ENCODE measurements around the gene PHF12.

The PHF12 gene

DNA sequence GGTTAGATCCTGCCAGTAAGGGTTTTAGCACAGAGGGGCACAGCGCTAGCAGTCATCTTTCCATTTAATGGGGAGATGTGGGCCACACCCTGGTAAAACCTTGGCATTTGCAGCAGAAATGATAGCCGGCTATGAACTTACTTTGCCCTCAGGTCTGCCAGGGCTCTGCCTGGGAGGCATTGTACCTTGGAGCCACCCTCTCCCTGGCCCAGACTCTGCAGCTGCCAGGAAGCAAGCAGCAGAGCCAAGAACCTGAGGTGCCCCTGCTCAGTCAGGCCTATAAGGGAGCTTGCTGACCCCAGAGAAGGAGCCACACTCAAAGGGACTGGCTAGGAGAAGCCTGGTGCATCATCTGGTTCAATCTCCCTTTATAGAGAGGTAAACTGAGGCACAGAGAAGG lies 23.7 kb upstream of the PHF12 start:
- DNase-seq, result no peak

DNA sequence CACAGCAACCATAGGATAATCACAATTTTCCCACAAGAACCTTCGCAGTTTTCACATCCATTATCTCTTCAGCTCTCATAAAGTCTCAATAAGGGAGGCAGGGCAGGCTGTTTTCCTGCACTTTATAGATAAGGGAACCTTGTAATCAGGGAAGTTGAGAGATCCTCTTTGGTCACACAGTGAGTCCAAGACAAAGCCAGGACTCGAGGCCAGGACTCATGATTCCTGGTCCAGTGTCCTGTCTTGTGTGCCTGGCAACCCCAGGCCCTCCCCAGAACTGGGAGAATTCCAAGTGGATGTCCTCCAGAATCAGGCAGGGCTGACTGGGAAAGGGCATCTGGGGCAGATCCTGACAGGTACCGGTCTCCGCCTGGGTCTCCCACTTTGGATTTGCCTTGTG lies 23.1 kb upstream of the PHF12 start:
- DNase-seq, result no peak

DNA sequence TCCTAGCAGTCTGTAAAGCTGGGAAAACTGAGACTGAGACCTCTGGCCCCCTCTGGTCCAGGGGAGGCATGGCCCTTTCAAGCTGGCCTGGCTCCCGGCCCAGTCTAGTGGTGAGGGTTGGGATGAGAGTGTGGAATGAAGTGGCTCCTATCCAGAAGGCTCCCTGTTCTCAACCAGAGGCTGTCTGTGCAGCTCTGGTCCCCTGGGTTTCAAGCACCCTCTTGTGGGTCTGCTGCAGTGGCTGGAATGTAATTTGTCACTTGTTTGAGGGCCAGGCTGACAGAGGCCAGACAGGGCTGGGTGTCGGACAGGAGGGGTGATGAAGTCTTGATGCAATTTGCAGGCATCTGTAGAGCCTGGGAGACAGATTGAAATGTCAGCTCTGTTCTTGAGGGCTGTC lies 22.1 kb upstream of the PHF12 start:
- no peak for DNase-seq

DNA sequence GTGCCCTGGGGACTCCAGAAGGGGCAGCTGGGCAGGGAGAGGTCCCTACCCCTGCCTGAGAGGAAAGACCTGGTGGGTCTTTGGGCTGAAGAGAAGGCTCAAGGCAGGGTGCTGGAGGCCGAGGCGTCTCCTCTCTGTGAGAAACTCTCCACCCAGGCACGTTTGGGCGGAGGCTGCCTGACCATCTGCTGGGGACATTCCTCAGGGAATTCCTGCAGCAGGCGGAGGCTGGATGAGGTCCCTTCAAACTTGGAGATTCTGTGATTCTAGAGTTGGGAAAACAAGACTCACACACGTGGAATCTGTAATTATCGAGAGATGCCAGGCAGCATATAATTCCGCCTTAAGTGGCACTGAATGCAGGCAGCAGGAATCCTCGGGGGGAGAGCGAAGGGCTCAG lies 21.1 kb upstream of the PHF12 start:
- DNase-seq, result no peak

DNA sequence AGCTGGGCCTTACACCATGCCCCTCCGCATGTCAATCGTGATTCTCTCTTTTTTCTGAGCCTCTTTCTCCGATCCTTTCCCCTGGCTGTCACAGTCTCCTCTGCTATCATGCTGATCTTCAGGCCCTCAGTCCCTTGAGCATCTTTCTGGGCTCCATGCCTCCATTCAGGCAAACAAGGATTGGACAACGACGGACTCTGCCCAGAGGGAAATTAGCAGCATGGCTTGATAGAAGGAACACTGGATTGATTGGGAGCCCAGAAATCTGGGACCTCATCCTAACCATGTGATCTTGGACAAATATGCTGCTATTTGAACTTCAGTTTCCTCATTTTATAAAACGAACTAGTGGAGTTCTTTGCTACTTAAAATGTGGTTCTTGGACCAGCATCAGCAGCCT lies 19.6 kb upstream of the PHF12 start:
- no peak for DNase-seq

DNA sequence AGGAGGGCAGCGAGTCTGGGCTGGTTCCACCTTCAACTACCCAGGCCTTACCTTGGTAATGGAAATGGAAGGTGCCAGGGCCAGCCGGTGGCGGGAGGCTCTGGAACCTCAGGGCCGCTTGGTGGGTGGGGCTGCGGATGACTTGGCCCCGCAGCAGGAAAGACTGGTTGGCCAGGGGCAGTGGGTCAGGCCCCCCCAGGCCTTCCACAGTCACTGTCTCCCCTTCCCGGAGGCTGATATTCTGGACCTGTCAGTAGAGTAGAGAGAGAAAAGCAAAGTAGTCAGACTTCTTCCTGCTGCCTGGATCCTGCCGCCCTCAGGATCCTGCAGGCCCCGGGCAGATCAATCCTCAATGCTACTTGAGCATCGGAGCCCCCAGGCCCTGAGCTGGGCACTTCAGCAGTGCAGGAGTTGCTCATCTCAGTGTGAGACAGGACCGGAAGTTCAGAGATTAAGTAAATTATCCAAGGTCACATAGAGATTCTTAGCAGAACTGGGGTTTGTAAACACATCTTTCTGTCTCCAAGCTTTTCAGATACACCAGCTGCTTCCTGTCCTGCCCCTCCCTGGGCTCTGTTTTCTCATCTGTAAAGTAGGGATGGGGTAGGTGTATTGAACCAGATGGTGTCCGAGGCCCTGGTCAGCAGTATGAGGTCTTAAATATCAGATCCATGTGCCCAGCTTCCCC lies 18.5 kb upstream of the PHF12 start:
- DNase-seq, result no peak

DNA sequence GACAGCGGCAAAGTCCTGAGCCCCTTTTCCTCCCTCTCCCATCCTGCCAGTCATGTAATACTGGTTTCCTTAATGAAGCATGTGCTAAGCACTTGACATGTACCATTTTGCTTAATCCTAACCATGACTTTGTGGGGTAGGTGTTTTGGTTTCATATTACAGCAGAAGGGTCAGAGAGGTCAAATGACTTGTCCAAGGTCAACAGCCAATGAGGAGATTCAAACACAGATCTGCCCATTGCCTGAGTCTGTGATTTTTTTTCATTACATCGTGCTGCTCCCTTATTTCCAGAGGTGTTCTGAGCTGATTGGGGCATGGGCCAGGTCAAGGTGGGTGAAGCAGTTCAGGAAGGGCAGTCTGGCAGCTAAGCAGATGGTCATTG lies 17.6 kb upstream of the PHF12 start:
- no peak for DNase-seq

DNA sequence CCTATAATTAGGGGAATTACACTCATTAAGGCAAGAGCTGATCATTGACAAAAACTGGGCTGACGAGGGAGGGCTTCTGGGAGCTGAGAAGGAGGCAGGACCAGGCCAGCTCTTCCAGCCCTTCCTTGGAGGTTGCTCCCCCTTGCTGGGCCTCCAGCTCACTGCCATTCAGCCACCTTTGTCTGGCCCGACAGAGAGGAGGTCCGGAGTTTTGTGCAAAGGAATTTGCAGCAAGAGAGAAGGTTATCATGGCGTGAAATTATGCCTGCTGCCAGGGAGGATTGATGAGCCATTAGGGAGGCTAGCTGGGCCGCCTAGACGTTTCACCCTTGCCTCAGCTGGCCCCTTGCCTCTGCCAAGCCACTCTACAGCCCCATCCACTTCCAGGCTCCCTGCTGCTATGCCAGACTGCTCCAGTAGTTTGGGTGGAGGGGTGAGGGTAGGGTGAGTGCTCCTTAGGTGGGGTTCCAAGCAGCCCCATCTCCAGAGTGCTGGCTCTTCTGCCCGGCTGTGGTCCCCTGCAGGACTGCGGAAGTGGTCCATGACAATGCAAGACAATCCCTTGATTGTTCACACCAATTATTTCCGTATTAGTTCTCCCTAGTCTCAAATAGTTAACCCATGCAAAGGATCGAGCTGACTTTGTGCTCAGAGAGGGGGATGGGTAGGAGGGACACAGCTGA lies 17.1 kb upstream of the PHF12 start:
- DNase-seq, result no peak

DNA sequence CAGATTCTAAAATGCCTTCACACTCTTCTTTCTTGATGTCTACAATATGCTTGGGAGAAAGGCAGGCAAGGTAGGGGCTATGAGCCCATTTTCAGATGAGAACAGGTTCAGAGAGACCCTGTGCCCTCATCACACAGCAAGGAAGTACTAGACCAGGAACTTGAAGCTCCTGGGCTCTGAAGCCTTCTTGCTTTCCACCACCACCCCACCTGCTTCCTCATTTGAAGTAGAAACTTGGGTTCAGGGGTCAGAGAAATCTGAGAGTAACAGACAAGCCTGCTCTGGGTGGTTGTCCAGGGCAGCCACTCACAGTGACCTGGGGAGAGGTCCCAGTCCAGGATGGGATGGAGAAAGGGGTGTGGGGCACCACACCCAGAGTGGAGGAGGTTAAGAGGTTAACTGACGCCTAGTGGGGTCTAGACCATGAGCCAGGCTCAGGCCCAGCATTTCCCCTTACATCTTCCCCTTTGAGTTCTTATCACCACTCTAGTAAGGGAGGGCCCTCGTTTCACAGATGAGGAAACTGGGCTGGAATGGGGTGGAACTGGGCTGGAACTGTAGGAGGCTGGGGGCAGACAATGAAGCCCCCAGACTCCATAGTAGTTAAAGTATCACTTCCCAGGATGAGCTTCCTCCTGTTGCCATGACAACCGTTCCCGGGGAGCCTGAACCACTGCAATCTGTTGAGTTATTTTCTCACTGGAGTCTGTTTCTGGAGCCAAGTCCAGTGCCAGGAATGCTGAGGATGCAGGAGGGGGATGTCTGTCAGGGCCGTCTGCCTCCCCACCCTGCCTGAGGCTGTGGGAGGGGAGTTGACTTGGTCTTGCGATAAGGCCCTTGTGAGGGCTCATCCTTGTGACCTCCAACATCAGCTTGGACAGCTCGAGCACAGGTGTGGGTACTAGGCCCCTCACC lies 16.2 kb upstream of the PHF12 start:
- peak in 1 of 2 donors; percentile 20 for DNase-seq

DNA sequence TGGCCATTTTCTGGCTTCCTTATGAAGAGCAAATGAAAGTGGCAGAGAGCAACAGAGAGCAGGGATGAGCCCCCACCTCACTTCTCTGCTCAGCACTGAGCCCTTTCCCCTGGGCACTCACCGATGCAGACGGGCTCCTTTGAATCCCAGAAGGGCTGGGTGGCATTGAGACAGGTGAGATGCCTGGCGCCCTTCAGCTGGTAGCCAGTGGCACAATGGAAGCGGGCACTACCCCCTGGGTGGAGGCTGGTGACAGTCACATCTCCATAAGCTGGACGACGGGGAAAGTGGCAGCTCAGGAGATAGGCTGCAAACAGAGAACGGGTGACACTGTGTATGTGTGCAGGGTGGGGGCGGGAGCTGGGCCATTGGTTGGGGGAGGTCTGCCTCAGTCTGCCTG lies 12.5 kb upstream of the PHF12 start:
- DNase-seq, result no peak

DNA sequence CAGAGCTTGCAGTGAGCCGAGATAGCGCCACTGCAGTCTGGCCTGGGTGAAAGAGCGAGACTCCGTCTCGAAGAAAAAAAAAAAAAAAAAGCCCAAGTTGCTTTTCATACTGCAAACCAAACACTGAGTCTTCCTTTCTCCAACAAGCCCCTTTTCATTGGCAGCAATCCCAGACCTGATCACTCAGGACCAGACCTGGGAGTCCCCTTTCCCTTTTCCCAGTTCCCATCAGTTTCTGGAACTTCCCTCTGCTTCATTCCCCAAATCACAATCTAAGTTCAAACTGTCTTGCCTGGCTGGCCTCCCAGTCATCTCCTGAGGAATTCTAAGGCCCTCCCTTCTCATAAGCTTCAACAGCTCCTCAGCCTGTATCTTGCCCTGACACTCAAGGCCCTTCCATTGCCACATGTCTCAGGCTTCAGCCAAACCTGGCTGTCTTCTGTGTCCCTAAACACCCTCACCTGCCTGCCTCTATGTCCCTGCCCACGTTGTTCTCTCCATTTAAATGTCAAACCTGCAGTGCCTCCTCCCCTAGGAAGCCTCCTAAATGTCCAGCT lies 11.8 kb upstream of the PHF12 start:
- no peak for DNase-seq

DNA sequence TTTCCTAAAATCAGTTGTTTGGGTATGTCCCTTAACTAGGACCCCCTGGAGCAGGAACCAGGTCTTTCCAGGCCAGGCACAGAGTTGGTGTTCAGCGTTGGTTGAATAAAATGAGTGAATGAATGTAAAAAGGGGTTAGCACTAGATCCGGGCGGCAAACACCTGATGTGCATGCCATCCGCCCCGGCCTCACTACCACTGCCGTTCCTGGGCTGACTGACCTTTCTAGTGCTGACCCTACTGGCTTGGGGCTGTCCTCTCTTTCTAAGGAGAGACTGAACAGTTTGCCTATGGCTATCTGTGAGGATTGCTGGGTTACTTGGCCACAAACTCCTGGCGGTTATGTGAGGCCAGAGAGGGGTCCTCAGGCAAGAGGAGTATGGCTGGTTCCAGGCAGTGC lies 10.1 kb upstream of the PHF12 start:
- DNase-seq, result no peak

DNA sequence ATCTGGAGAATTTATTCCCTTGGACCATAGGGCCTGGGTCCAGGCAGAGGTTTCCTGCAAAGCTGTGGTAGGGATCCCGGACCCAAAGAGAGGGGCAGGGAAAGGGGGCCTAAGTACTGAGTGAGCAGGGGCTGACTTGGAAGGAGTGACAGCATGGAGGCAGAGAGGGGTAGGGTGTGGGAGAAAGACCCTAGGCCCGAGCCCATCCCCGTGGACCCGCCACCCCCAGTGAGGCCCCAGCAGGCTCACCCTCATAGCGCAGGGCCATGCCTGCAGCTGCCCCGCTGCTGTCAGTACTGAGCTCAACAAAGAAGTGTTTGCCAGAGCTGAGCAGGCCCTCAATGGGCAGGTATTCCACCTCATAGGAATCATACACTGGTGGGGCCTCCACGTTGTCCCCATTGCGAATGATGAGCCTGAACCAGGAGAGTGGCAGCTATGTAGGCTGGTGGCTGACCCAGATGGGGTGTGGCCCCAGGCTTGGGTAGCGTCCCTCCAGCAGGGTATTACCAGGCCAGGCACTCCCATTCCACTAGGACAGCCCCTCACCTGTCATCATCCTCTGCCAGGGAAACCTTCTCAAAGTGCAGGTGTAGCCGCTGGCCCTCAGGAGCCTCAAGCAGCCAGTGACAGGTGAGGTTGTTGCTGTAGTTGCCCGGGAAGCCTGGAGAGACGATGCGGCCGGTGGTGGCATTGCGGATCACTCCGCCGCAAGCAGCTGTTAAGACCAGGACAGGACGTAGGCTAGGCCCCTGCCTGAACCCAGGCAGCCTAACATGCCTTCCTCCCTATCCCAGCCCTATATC lies 9.1 kb upstream of the PHF12 start:
- DNase-seq, result no peak

DNA sequence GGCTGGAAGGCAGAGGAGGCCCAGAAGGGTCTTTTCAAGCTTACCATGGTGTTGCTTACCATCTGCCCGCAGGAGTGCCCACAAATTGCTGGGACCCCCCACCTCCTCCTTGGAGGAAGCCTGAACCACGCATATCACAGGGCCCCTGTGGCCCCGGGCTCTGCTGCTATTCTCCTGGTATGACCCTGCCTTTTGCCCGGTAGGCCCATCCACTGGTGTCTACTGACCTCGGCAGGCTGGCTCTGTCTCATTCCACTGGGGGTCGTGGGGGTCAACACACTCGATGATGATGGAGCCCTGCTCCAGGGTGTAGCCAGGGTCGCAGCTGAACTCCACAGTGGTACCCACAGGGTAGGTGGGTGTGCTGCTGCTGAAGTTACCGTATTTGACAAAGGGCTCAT lies 8.2 kb upstream of the PHF12 start:
- no peak for DNase-seq

DNA sequence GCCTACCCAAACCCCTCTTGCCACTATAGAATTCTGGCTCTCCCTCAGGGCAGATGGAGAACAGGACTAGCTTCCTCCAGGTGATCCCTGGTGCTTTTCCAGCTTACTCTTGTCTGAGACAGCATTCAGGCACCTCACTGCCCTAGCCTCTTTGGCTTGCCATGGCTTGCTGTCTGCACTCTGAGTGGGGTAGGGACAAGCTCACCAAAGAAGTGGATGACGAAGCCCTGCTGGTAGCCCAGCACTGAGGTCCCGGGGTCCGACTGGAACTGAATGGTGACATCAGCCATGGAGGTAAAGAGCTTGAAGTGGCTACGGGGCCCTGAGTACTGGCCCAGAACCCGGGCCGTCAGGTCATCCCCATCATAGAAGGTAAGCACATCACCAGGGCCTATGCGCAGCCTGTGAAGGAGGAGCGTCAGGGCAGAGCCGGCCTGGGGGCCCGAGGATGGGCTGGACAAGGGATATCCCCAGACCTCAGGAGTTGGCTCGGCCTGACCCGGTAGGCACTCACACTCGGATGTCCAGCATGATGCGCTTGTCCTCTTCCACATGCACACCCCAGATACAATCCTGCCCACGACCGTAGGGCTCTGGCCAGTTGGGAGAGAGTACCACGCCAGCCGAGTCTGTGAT lies 7.6 kb upstream of the PHF12 start:
- DNase-seq, result no peak

DNA sequence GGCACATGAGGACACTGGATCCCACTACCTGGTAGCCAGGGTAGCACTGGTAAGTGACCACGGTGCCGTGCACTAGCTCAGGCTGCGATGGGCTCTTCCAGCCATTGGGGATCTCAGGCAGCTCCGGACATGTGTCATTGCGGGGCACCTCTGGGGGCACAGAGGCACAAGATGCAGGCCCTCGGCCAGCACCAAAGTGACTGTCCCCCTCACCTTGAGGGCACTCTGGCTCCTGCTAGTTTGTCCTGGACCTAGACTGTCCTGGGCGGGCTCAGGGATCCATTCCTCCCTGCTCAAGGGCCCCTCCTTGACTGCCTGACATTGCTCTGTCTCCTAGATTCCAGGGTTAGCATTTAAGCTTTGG lies 6.7 kb upstream of the PHF12 start:
- no peak for DNase-seq

DNA sequence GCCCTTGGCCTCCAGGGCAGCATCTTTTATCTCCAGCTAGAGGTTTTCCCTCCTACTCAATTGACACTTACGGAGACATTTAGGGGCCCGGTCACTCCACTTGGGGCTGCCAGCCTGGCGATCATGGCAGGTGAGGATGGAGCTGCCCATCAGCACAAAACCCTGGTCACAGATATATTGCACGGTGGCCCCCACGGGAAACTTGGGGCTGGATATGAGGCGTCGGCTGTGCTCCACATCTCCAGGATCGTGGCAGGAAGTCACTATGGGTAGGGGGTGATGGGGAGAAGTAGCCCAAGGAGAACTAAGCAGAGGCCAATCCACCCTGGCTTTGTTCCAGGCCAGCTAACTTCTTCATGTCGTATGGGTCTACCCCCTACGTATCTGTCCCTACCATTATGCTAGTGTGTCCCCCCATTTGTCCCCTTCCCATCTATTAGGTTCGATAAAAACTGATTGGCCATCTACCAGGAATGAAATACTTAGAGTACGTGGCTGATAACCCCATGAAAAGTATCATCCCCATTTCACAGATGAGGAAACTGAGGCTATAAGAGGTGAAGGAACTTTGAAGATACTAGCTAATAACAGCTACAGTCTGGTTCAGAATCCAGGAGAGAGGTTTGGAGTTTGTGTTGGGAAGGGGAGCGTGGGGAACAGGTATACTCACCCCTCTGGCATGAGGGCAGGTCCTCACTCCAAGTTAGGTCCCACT lies 6.1 kb upstream of the PHF12 start:
- DNase-seq, result no peak

DNA sequence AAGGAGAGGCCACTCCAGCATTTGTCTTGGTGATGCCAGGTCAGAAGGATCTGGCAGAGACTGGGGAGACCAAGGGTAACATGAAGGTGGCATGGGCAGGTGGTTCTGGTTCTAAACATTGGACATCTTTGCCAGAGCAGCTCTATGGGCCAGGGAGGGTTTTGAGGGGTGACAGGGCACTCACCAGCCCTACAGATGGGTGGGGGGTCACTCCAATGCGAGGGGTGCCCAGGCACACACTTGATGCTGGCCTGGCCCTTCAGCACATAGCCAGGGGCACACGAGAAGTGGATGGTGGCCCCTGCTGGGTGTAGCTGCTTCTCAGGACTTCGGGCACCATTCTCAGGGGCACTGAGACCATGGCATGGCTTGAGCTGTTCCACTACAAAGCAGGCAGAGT lies 5.5 kb upstream of the PHF12 start:
- no peak for DNase-seq

DNA sequence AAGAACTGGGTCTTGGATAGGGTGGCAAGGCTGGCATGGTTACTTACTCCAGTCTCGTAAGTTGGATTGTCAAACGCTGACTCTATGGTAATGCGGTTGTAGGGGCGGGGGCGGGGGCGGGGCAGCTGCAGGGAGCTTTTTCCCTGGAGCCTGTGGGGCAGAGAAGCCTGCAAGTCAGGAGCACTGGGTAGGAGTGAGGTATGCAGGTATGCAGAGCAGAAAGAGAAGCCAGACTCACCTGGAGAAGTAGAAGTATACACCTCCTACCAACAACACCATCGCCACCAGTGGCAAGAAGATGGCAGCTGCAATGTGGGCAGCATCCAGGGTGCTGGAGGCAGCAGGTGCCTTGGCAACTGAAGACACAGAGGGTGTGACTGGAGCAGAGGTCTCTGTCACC lies 4.8 kb upstream of the PHF12 start:
- DNase-seq, result no peak

DNA sequence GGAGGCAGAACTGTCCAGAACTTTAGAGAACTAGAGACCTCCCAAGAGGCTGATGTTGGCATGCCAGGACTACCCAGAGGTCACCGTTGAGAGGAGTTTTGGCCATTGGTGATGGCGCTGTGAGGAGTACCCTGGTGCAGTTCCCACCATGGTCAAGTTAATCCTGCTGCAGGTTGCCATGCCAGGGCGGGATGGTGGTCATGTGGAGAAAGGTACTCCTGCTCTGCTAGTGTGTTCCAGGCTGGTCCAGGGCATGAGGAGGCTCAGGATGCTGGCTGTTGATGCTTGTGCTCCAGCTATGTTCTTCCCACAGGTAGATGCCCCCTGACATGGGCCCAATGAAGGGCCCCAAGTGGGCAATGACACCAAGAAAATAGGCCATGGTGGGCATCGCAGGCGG lies 4.1 kb upstream of the PHF12 start:
- DNase-seq, result no peak

DNA sequence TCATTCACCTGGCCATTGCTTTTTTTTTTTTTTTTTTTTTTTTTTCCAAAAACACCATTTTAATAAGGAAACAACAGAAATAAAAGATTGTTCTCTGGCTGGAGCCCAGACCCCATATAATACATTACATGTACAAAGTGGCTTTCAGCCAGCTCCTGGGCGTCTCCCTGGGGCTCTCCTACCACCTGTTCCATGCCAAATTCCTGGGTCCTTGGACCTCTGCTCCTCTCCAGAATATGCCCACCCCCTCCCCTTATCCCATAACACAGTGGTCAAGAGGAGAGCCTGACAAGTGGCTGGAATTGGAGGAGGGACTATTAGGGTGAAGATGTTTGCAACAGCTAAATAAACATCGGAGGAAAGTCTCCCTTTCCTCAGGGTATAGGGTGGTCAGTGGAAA lies 3.6 kb upstream of the PHF12 start:
- DNase-seq, result no peak

Data from CD4-positive, alpha-beta T cell treated with Interleukin-4 for 1 hour (primary cell).